RWPE1 (cell line): ENCODE measurements around the gene PRR7.
A peak's percentile ranks its signal among the peaks of the same experiment; 100 is the strongest.

Source experiments
- CTCF ChIA-PET: fragments of 350-600 bp; sonication (Branson Sonifier 250); formaldehyde crosslinking; extraction: SDS; loops from one replicate; lab custom pipeline; 2021; lab: Yijun Ruan, JAX
- POLR2A ChIA-PET: fragments of 400-600 bp; formaldehyde crosslinking; extraction: SDS; loops from one replicate; lab custom pipeline; 2020; ENCODE audit warnings: antibody characterized with exemption; ENCODE audit not compliant: low non-redundant PET; lab: Yijun Ruan, JAX
- DNase-seq: peaks from one replicate; pipeline ENCODE4 v3.0.0; 2012; ENCODE audit warnings: low spot score
- H3K27ac ChIP-seq: fragments of 450-650 bp; 2 replicates; pipeline ENCODE4 v1.5.1; 2017
- CTCF ChIP-seq: fragments of 450-650 bp; conservative IDR thresholded peaks from 2 replicates; pipeline ENCODE4 v1.5.1; 2017; ENCODE audit warnings: low read depth, mild to moderate bottlenecking

The PRR7 gene

DNA sequence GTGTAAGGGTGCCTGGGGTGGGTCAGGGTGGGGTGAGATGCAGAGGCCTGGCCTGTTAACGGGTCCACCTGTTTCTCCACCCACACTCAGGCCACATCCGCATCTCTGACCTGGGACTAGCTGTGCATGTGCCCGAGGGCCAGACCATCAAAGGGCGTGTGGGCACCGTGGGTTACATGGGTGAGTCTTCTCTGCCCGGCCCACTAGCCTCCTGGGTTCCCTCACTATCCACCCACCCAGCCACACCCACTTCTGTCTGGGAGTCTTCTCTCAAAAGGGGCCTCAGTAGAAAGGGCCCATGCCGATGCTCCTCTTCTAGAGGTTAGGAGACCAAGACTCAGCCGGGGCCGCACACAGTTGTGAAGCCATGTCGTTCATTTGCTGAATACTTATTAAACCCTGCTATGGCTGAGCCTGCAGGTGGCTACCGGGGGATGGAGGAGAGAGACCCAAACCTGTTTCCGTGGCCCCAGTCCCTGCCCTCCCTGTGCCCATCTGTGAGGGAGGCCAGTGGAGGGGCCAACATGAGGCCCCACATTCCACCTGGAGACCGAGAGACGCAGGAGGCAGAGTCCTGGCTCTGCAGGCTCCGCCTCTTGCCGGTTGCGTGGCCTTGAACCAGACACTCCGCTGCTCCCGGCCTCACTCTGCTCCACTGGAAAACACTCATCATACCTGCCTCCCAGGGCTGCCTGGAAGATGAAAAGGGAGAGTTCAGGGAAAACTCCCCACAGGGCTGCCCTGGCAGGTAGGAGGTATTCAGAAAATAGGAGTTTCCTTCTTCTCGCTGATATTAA, 11.5 kb upstream of the PRR7 start:
- CTCF ChIA-PET = interaction anchor here (0.6 to 1.2 kb wide), 2 partner anchors 33 to 354 kb away, joined by 3 read pairs; no protein-coding TSS in a partner anchor
- DNase-seq = no peak
- TF ChIP-seq CTCF = no peak
- H3K27ac ChIP-seq = peak overlapping the region; percentile 94
- POLR2A ChIA-PET = no interaction called here

GRCh38 chr5:177435847-177436536, 10.6 kb upstream of the PRR7 start:
- ChIA-PET CTCF (interaction anchor here (1.7 to 2.1 kb wide), 2 partner anchors 12 to 19 kb away, joined by 4 to 7 read pairs; no protein-coding TSS in a partner anchor), POLR2A (no interaction called here)
- DNase-seq = no peak
- no peak for TF ChIP-seq CTCF
- H3K27ac ChIP-seq = peak overlapping the region; percentile 94

DNA sequence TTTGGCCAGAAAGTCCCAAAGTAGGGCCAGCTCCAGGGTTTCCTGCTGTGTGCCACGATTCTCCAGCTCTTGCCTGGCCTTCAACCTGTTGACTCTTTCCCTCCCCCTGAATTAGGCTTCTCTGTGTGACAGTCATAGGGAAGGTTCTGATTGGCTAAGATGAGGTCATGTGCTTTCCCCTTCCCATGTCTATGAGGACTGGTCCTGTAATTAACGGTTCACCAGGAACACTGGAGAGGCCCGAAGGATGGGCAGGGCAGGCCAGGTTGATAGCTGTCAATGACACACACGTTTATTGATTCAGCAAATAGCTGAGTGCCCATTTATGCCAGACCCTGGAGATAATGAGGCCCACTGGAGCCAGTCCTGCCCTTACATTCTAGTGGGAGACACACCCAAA, 9.0 kb upstream of the PRR7 start:
- CTCF ChIA-PET = interaction anchor here (0.7 to 2.1 kb wide), 4 partner anchors 10 to 686 kb away, joined by 3 to 7 read pairs (median 4); no protein-coding TSS in a partner anchor
- POLR2A ChIA-PET = no interaction called here
- no peak for DNase-seq
- no peak for TF ChIP-seq CTCF
- H3K27ac ChIP-seq = peak overlapping the region; percentile 94

DNA sequence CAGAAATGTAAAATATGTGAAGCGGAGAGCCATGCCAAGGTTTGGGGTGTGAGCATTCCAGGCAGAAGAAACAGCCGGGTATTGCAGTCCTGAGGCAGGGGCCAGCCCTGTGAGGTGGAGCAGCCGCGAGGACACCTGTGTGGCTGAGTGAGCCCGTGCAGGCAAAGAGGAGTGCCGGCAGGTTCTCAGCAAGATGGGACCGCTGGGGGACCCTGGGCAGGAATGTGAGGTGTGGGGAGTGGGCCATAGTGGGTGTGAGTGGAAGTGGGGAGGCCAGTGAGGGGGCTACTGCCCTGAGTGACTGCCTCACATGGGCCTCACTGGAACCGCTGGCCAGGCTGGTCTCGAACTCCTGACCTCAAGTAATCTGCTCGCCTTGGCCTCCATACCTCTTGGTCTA, 8.1 kb upstream of the PRR7 start:
- ChIA-PET POLR2A (no interaction called here), CTCF (interaction anchor here (12.5 kb wide), 1 partner anchor 35 kb away, joined by 148 read pairs; no protein-coding TSS in a partner anchor)
- TF ChIP-seq CTCF = no peak
- H3K27ac ChIP-seq = peak overlapping the region; percentile 94
- no peak for DNase-seq

GRCh38 chr5:177439518-177440053, 7.0 kb upstream of the PRR7 start:
- TF ChIP-seq CTCF = no peak
- DNase-seq = no peak
- POLR2A ChIA-PET = no interaction called here
- no peak overlapping the region for H3K27ac ChIP-seq
- CTCF ChIA-PET = interaction anchor here (0.5 to 12.5 kb wide), 3 partner anchors 14 to 36 kb away, joined by 3 to 148 read pairs (median 4); no protein-coding TSS in a partner anchor
